GM21576 (cell line): ENCODE results near the gene PIK3R6.
"Not testable (repeated sequence)": the region's sequence is repeated elsewhere in the genome, so short reads cannot be mapped to it uniquely, and the experiment has no call there.

ENCODE experiments used
- ATAC-seq: cut with Tn5 transposase; IDR thresholded peaks from one replicate; pipeline ENCODE4 v1.9.1; 2021; ENCODE audit warnings: mild to moderate bottlenecking, moderate library complexity; ENCODE audit not compliant: unreplicated experiment

The PIK3R6 gene

DNA sequence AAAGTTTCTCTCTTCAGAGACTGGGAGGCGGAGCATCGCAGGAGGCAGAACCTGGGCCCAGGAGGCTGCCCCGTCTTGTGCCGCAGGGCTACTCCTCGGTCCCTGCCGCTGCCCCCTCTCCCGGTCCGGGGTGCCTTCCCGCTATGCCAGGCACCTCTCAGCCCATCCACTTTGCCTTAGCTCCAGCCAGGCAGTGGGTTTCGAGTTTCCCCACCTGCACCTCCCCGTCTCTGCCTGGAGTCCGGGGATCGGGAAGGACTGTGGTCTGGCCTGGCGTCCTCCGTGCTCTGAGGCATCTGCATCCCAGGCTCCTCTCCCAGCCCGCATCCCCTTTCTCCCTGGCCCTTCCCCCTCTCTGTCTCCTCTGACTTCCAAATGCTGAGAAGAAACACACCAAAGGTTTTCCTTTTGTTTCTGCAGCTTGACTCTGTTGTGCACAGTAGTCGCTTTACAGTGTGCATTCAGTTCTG is 26.8 kb upstream of the PIK3R6 start:
- ATAC-seq, result no peak

- ATAC-seq, result no peak
These were observed 26.2 kb upstream of the PIK3R6 start for GRCh38 chr17:8893621-8894201.

DNA sequence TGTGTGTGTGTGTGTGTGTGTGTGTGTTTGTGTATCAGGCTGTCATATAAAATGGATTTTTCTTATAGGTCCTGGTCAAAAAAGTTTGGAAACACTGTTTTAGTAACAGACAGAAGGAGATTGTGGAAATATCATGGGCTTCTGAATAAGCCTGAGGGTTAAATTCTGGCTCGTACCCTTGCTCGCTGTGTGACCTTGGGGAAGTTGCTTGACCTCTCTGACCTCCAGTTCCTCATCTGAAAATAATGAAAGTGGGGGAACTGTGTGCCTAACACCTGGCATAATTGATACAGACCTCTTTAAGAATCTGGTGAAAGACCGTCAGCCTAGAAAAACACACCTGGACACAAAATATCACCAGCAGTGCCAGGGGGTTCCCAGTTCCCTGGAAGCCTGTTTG is 25.6 kb upstream of the PIK3R6 start:
- ATAC-seq, result no peak

DNA sequence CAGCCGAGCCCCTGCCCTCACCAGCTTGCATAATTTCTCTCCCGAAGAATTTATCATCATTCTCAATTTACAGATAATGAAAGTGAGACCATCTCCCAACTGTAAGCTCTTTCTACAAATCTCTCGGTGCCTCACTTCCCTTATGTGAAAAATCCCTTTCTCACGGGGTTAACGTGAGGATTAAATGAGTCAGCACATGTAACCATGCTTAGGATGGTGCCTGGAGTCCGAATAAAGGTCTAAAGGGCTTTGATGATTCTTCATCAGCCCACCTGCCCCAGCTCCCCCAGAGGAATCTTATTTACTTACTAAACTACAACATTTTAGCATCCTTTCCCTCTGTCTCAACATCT is 24.8 kb upstream of the PIK3R6 start:
- no peak for ATAC-seq

DNA sequence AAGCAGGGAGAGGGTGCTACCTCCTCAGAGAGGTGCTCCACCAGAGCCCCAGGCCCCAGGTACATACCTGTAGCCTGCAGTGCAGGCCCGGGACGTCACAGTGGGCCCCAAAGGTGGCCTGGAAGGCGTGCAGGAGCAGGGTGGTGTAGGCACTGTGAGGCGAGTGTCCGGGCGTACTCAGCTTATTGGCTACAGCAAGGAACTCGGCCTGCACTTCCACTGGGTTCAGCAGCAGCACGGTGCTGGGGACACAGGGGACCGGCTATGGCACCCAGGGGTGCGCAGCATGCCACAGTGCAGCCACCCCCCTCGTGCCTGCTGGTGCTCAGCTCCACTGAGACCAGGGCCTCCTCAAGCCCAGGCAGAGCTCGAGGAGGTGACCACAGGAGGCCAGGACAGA is 23.2 kb upstream of the PIK3R6 start:
- ATAC-seq, result no peak

DNA sequence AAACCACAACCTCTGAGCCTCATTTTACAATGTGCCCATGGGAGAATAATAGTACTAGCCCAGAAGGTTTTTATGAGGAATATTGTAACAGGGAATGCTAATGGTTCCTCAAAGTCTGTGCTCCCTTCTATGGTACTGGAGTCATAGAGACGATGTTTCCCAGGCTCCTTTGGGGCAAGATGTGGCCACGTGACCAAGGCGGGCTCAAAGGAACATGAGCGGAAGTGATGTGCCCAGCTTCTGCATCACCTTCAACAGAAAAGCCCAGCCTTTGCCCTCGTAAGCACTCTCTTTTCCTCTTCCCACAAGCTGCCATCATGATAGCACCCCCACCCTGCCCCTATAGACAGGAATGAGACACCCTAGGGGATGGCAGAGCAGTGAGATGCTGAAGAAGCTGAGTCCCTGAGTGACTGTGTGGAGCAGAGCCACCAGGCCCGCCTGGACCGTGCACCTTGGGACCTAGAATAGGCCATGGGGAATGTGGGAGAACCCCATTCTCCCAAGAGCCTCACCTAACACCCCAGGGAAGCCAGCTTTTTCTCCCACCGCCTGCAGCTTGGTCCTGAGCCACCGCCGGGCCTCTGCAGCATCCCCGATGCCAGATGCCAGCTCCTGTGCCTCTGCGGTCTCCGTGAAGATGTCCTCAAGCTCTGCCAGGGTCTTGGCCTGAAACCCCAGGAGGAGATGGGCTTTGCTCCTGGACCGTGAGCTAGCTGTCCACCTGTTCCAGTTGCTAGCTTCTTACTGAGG is 22.2 kb upstream of the PIK3R6 start:
- no peak for ATAC-seq

GRCh38 chr17:8888704-8889302 is 21.3 kb upstream of the PIK3R6 start:
- ATAC-seq, result no peak

DNA sequence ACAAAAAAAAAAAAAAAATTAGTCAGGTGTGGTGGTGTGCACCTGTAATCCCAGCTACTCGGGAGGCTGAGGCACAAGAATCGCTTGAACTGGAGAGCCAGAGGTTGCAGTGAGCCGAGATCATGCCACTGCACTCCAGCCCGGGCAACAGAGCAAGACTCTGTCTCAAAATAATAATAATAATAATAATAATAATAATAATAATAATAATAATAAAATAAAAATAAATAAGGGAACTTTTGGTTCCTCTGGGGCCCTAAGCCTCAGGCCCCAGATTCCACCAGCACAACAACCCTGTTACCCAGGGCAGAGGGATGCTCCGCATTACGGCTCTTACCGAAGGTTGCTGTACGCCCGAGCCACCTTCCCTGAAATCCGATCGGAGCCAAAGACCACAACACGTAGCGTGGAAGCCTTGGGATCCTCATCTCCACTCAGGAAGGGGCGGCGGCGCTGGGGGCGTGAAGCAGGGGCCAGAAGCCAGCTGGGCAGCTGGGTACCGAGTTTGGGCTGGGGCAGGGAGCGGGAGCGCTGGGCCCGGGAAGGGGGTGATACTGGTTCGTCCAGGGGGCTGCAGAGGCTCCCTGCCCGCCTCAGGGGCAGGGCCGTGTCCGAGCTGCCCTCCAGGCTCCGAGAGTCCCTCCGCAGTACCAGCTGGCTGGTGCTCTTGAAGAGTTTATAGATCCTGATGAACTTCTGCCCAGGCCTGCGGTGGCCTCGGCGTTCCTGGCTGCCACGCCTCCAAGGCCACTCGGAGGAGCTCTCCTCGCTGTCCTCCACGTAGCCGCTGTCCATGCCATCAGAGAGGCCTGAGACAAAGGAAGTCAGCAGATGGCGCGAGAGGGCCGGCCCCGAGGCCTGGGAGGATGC is 20.6 kb upstream of the PIK3R6 start:
- ATAC-seq, result no peak

DNA sequence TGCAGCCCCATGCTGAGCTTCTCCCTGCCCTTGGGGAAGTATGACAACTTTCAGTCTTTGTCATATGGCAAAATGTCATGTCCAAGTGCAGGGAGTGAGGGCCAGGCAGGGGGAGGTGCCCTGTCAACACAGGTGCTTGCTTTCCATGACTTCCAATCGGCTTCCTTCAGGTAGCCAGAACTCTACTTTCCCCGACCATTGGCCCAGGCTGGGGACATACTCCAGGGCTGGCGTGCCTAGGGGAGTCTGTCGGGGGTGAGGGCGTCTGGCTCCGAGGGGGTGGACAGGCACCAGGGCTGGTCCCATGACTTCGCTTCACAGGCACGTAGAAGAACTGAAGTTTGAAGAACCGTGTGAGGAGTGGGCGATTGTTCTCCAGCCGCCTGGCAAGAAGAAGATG is 19.8 kb upstream of the PIK3R6 start:
- ATAC-seq, result no peak

DNA sequence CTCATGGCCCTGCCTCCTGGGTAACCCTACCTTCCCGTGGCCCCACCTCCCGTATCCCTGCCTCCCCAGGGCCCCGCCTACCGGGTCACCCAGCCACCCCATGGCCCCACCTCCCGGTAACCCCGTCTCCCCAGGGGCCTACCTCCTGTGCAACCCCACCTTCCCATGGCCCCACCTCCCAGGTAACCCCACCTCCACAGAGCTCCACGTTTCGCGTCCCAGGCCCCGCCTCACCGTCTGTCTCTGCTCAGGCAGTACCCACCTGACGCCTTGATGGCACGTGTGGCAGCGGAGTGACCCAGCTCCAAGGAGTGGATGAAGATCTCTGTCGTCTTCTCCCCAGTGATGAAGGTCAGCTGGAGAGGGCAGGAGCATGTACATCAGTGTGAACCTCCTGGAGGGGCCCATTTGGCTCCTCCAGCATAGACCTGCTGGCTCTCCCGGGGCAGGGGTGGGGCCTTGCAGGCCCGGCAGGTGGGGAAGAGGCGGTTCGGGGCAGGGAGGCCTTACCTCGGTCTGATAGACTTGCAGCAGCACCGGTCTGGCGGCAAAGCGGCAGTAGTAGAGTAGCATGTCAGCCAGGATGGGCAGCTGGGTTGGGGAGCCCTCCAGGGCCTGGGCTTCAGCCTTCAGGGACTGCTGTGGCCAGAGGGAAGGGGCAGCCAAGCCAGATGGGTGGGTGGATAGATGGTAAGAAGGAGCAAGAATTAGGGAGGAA is 18.7 kb upstream of the PIK3R6 start:
- no peak for ATAC-seq

- ATAC-seq, result not testable (repeated sequence)
These were observed 17.9 kb upstream of the PIK3R6 start for GRCh38 chr17:8885163-8885966.

- ATAC-seq, result no peak
These were observed 17.0 kb upstream of the PIK3R6 start for GRCh38 chr17:8884336-8884990.

- no peak for ATAC-seq
These were observed 15.9 kb upstream of the PIK3R6 start for GRCh38 chr17:8883353-8883752.

GRCh38 chr17:8881606-8882005 is 14.1 kb upstream of the PIK3R6 start:
- ATAC-seq, result no peak

GRCh38 chr17:8880466-8880865 is 13.0 kb upstream of the PIK3R6 start:
- ATAC-seq, result no peak

DNA sequence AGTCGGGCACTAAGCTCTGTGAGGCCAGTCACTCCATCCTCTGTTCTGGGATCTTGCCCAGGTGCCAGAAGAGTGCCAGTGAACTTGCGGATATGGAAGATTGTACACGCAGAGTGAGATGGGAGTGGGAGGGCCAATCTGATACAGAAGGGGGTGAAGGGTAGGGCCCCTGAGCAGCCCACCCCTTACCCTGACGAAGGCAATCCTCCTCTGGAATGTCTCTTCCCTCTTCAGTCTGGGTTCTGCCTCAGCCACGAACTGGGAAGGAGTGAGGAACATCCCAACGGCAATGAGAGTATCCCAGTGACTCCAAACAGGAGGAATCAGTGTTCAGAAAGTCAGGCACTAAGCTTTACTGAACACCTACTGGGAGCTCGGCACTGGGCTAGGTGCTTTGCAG is 11.9 kb upstream of the PIK3R6 start:
- no peak for ATAC-seq

DNA sequence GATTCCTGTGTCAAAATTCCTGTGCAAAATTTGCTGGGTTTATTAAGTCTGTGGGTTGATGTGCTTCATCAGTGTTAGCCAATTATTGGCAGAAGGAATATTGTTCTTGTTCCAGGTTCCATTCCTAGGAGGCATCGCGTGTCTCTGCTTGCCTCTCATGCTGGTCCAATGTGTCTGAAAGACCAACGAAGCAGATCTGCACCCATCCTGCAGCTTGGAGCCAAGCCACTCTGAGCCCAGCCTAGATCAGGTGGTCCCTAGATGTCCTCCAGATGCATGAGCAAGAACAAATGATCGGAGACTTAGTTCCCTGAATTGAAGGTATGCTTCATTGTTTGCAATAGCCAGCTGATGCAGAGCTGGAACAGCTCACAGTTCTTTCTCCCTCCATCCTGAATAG is 10.5 kb upstream of the PIK3R6 start:
- ATAC-seq, result no peak

DNA sequence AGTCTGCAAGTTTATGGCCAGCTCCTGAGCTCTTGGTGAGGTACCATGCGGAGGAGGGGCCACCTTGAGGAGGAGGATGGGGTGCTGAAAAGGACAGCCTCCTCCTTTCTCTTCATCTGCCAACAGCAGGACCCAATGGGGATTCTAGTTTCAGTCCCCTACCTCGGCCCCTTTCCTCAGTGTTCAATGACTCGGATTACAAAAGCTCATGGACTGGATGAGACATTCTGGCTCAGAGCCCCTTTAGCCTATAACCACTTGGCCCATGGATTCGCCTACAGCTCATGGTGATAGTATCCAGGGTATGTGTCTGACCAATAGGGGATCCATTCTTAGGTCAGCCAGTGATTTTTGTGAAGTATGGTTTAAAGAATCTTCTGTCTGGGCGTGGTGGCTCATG is 8.5 kb upstream of the PIK3R6 start:
- no peak for ATAC-seq

GRCh38 chr17:8875436-8875835 is 8.0 kb upstream of the PIK3R6 start:
- no peak for ATAC-seq
